ENCODE results near the gene SYT7. TPM values are rescaled to one million over a fixed set of nuclear protein-coding genes. Genes with fewer than 3 reads are reported as not detected.

The SYT7 gene
- total RNA-seq, 2 donors from 2014 or later: 2.6 TPM; not detected in 1

- no peak for ATAC-seq (ENCODE audit: insufficient number of reproducible peaks, low FRiP score, low read depth)
- H3K27me3 ChIP-seq (replicated peaks; ENCODE audit: insufficient read depth): no peaks in the 10 kb centered on the region
Observed at GRCh38 chr11:61541598-61541997, 39.3 kb downstream of the SYT7 start.

GRCh38 chr11:61540528-61540927 is 40.3 kb downstream of the SYT7 start:
- Histone ChIP-seq H3K4me3 (no peak overlapping the region), H3K27me3 (replicated peaks; ENCODE audit: insufficient read depth) (no peaks in the 10 kb centered on the region), H3K4me1 (ENCODE audit: control insufficient read depth in 1 of 2, low read depth in 2 of 2) (no peaks in the 10 kb centered on the region), H3K27ac (no peak overlapping the region), H3K9me3 (no peaks in the 10 kb centered on the region), H3K36me3 (no peaks in the 10 kb centered on the region)
- ATAC-seq (ENCODE audit: insufficient number of reproducible peaks, low FRiP score, low read depth) (no peak), DNase-seq (ENCODE audit: low spot score) (no peak)
- no peak for TF ChIP-seq CTCF (IDR thresholded peaks at IDR 0.05)

More at GRCh38 chr11:61541598-61541997, 39.3 kb downstream of the SYT7 start:
- no peak for DNase-seq (ENCODE audit: low spot score)
- Histone ChIP-seq H3K36me3 (no peaks in the 10 kb centered on the region), H3K4me3 (no peak overlapping the region), H3K27ac (no peak overlapping the region), H3K9me3 (no peaks in the 10 kb centered on the region), H3K4me1 (ENCODE audit: control insufficient read depth in 1 of 2, low read depth in 2 of 2) (no peaks in the 10 kb centered on the region)
- no peak for TF ChIP-seq CTCF (IDR thresholded peaks at IDR 0.05)

GRCh38 chr11:61539831-61540357 is 41.0 kb downstream of the SYT7 start:
- no peak overlapping the region for H3K4me3 ChIP-seq
- ATAC-seq (ENCODE audit: insufficient number of reproducible peaks, low FRiP score, low read depth): no peak
- no peak for TF ChIP-seq CTCF (IDR thresholded peaks at IDR 0.05)
- DNase-seq (ENCODE audit: low spot score): no peak
- H3K9me3 ChIP-seq: no peaks in the 10 kb centered on the region
- H3K36me3 ChIP-seq: no peaks in the 10 kb centered on the region
- no peak overlapping the region for H3K27ac ChIP-seq
- H3K27me3 ChIP-seq (replicated peaks; ENCODE audit: insufficient read depth): no peaks in the 10 kb centered on the region
- no peaks in the 10 kb centered on the region for H3K4me1 ChIP-seq (ENCODE audit: control insufficient read depth in 1 of 2, low read depth in 2 of 2)

- DNase-seq (ENCODE audit: low spot score): no peak
- H3K27ac ChIP-seq: no peak overlapping the region
- H3K4me3 ChIP-seq: no peak overlapping the region
- no peak for ATAC-seq (ENCODE audit: insufficient number of reproducible peaks, low FRiP score, low read depth)
- no peaks in the 10 kb centered on the region for H3K27me3 ChIP-seq (replicated peaks; ENCODE audit: insufficient read depth)
- TF ChIP-seq CTCF (IDR thresholded peaks at IDR 0.05): no peak
- H3K36me3 ChIP-seq: no peaks in the 10 kb centered on the region
- H3K9me3 ChIP-seq: no peaks in the 10 kb centered on the region
- H3K4me1 ChIP-seq (ENCODE audit: control insufficient read depth in 1 of 2, low read depth in 2 of 2): no peaks in the 10 kb centered on the region
Observed at GRCh38 chr11:61539006-61539405, 41.9 kb downstream of the SYT7 start.

- Histone ChIP-seq H3K9me3 (no peaks in the 10 kb centered on the region), H3K27ac (no peak overlapping the region), H3K4me1 (ENCODE audit: control insufficient read depth in 1 of 2, low read depth in 2 of 2) (no peaks in the 10 kb centered on the region), H3K36me3 (no peaks in the 10 kb centered on the region), H3K27me3 (replicated peaks; ENCODE audit: insufficient read depth) (no peaks in the 10 kb centered on the region), H3K4me3 (no peak overlapping the region)
- ATAC-seq (ENCODE audit: insufficient number of reproducible peaks, low FRiP score, low read depth): no peak
- no peak for TF ChIP-seq CTCF (IDR thresholded peaks at IDR 0.05)
- no peak for DNase-seq (ENCODE audit: low spot score)
Observed at GRCh38 chr11:61538636-61538961, 42.3 kb downstream of the SYT7 start.
